Gastrocnemius medialis (tissue), 4 donors: Measurements from ENCODE around the gene ACIN1. TPM values are rescaled to one million over a fixed set of nuclear protein-coding genes. Genes with fewer than 3 reads are reported as not detected.

Experiments
- ATAC-seq, 2 donors: fragments of 150-250 bp; one replicate each; pipeline ENCODE4 v1.9.1; 2016
- DNase-seq, 2 donors: peaks; one replicate each; pipeline ENCODE4 v3.0.0-alpha.2; 2019
- H3K27ac ChIP-seq, 4 donors: fragments of 200-600 bp; sonication (generic); 1 replicate in 1 of 4; 2 replicates in 3 of 4; pipeline ENCODE4 v1.5.1; 2016 to 2018; ENCODE audit warnings: mild to moderate bottlenecking in 2 of 4, moderate library complexity in 1 of 4
- H3K27me3 ChIP-seq, 3 donors: fragments of 200-600 bp; sonication (generic) in 2 of 3; 1 replicate in 1 of 3; 2 replicates in 2 of 3; pipeline versions ENCODE4 v1.5.1 to v1.6.0; 2016 to 2019; ENCODE audit warnings: mild to moderate bottlenecking in 1 of 3, moderate library complexity in 1 of 3
- H3K36me3 ChIP-seq, 2 donors: fragments of 200-600 bp; sonication (generic) in 1 of 2; one replicate each; pipeline ENCODE4 v1.5.1; 2017 to 2018
- H3K4me1 ChIP-seq, 2 donors: fragments of 200-600 bp; sonication (generic) in 1 of 2; one replicate each; pipeline ENCODE4 v1.5.1; 2016 to 2017; ENCODE audit warnings: mild to moderate bottlenecking in 2 of 2
- H3K4me3 ChIP-seq, 4 donors: fragments of 200-600 bp; sonication (generic) in 3 of 4; 1 replicate in 1 of 4; 2 replicates in 3 of 4; pipeline ENCODE4 v1.5.1; 2016 to 2019; ENCODE audit warnings: mild to moderate bottlenecking in 2 of 4
- H3K9me3 ChIP-seq, 3 donors: fragments of 200-600 bp; sonication (generic) in 2 of 3; 1 replicate in 1 of 3; 2 replicates in 2 of 3; pipeline ENCODE4 v1.5.1; 2016 to 2019
- POLR2A ChIP-seq, 2 donors: fragments of 450-650 bp; IDR thresholded peaks; one replicate each; pipeline ENCODE4 v1.6.1; 2017; ENCODE audit warnings: antibody characterized with exemption in 2 of 2, mild to moderate bottlenecking in 2 of 2, moderate library complexity in 2 of 2
- in situ Hi-C, 4 donors: fragments of 200-750 bp; cut with MboI; loops; one replicate each; pipeline versions ENCODE4 v1.15.0 to v1.8.0; 2017; ENCODE audit warnings: low sequenced_read_pairs in 4 of 4
- intact Hi-C: fragments of 100-400 bp; cut with DNase I; formaldehyde crosslinking; loops from one replicate; pipeline ENCODE4 v1.15.1; 2023; ENCODE audit warnings: low total_unique reads
- total RNA-seq, 4 donors: library from RNA; depleted of rRNA; stranded (reverse); fragments of >200 nt; gene quantifications; one replicate each; pipeline versions ENCODE4 v1.1.0 to v1.2.3, GENCODE V29; 2016
- TF ChIP-seq, protein P1 (sequence below), 5 experiments: fragments of 450-650 bp in 3 of 5; fragments of 200-600 bp in 2 of 5; sonication (generic) in 2 of 5; IDR thresholded peaks in 4 of 5; conservative IDR thresholded peaks in 1 of 5; 1 replicate in 4 of 5; 2 replicates in 1 of 5; pipeline ENCODE4 v1.5.1; 2016 to 2019; ENCODE audit warnings: antibody characterized with exemption in 5 of 5, mild to moderate bottlenecking in 3 of 5, moderate library complexity in 3 of 5

Gene ACIN1
- total RNA-seq, 4 donors from 2014 or later: 61.9 to 74.8 (median 70.6) TPM

GRCh38 chr14:23052671-23053070, 42.3 kb downstream of the ACIN1 start:
- Histone ChIP-seq H3K9me3 (no peaks in the 10 kb centered on the region), H3K27ac (no peak overlapping the region), H3K27me3 (no peaks in the 10 kb centered on the region), H3K4me3 (no peak overlapping the region), H3K36me3 (no peaks in the 10 kb centered on the region), H3K4me1 (peaks cover under 1 to 8% of the 10 kb centered on the region in 2 donors)
- ATAC-seq (no peak), DNase-seq (no peak)
- no peak for TF ChIP-seq POLR2A (IDR thresholded peaks at IDR 0.05)
- TF ChIP-seq, protein P1, sequence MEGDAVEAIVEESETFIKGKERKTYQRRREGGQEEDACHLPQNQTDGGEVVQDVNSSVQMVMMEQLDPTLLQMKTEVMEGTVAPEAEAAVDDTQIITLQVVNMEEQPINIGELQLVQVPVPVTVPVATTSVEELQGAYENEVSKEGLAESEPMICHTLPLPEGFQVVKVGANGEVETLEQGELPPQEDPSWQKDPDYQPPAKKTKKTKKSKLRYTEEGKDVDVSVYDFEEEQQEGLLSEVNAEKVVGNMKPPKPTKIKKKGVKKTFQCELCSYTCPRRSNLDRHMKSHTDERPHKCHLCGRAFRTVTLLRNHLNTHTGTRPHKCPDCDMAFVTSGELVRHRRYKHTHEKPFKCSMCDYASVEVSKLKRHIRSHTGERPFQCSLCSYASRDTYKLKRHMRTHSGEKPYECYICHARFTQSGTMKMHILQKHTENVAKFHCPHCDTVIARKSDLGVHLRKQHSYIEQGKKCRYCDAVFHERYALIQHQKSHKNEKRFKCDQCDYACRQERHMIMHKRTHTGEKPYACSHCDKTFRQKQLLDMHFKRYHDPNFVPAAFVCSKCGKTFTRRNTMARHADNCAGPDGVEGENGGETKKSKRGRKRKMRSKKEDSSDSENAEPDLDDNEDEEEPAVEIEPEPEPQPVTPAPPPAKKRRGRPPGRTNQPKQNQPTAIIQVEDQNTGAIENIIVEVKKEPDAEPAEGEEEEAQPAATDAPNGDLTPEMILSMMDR (IDR thresholded peaks at IDR 0.05 in 4 of 5, conservative IDR thresholded peaks at IDR 0.05 in 1 of 5): no peak
- intact Hi-C loops: no loop called here
- in situ Hi-C loops: loop anchor here in 2 of 4 donors (5.0 kb wide), 2 partner anchors 60 to 65 kb away; no protein-coding TSS in a partner anchor

DNA sequence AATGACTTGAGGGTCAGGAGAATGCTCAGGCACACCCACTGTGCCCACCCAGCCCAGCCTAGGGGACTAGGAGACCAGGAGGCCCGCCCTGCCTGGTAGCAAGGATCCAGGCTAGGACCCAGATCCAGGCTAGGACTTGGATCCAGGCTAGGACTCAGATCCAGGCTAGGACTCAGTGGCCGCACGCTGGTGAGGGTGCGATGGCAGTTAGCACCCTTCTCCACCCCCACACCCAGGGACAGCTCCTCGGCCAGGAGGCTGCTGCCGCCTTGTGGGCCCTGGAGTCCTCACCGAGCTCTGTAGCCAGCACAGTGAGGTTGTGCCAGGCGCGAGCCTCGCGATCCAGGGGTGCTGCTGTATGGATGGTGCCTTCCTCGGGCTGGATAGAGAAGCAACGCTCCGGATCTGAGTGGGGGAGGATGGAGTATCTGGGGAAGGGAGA, 42.7 kb downstream of the ACIN1 start:
- no peak for DNase-seq
- in situ Hi-C loops (loop anchor here in 2 of 4 donors (5.0 kb wide), 2 partner anchors 60 to 65 kb away; no protein-coding TSS in a partner anchor), intact Hi-C loops (no loop called here)
- H3K4me1 ChIP-seq: peaks cover 0 to 8% of the 10 kb centered on the region in 2 donors
- no peak overlapping the region for H3K4me3 ChIP-seq
- no peak overlapping the region for H3K27ac ChIP-seq
- no peak for ATAC-seq
- no peak for TF ChIP-seq POLR2A (IDR thresholded peaks at IDR 0.05)
- TF ChIP-seq, protein P1 (IDR thresholded peaks at IDR 0.05 in 4 of 5, conservative IDR thresholded peaks at IDR 0.05 in 1 of 5): no peak
- H3K36me3 ChIP-seq: no peaks in the 10 kb centered on the region
- H3K27me3 ChIP-seq: no peaks in the 10 kb centered on the region
- no peaks in the 10 kb centered on the region for H3K9me3 ChIP-seq

- in situ Hi-C loops: loop anchor here in 2 of 4 donors (5.0 kb wide), 2 partner anchors 59 to 64 kb away; no protein-coding TSS in a partner anchor
- DNase-seq (no peak), ATAC-seq (no peak)
- TF ChIP-seq, protein P1 (IDR thresholded peaks at IDR 0.05 in 4 of 5, conservative IDR thresholded peaks at IDR 0.05 in 1 of 5): no peak
- no peak for TF ChIP-seq POLR2A (IDR thresholded peaks at IDR 0.05)
- no peak overlapping the region for H3K27ac ChIP-seq
- no peak overlapping the region for H3K4me3 ChIP-seq
- H3K36me3 ChIP-seq: no peaks in the 10 kb centered on the region
- intact Hi-C loops: no loop called here
- H3K4me1 ChIP-seq: peaks cover 0 to under 1% of the 10 kb centered on the region in 2 donors
- H3K27me3 ChIP-seq: no peaks in the 10 kb centered on the region
- no peaks in the 10 kb centered on the region for H3K9me3 ChIP-seq
Observed at GRCh38 chr14:23051141-23052057, 43.5 kb downstream of the ACIN1 start.

GRCh38 chr14:23049011-23049410, 45.9 kb downstream of the ACIN1 start:
- ATAC-seq (no peak), DNase-seq (no peak)
- TF ChIP-seq POLR2A (IDR thresholded peaks at IDR 0.05): no peak
- TF ChIP-seq, protein P1 (IDR thresholded peaks at IDR 0.05 in 4 of 5, conservative IDR thresholded peaks at IDR 0.05 in 1 of 5): no peak
- intact Hi-C loops: no loop called here
- Histone ChIP-seq H3K27me3 (no peaks in the 10 kb centered on the region), H3K4me3 (no peak overlapping the region), H3K27ac (no peak overlapping the region), H3K36me3 (no peaks in the 10 kb centered on the region), H3K9me3 (no peaks in the 10 kb centered on the region), H3K4me1 (no peaks in the 10 kb centered on the region)
- in situ Hi-C loops: no loop called here
